DMS53 treated with DMSO at 0.1 percent for 48 hours (cell line): ENCODE measurements around the gene DNAH12.

Experiments
- DNase-seq: peaks from one replicate; lab custom pipeline; 2025; ENCODE audit not compliant: unreplicated experiment; lab: John Stamatoyannopoulos, UW

The DNAH12 gene, protein sequence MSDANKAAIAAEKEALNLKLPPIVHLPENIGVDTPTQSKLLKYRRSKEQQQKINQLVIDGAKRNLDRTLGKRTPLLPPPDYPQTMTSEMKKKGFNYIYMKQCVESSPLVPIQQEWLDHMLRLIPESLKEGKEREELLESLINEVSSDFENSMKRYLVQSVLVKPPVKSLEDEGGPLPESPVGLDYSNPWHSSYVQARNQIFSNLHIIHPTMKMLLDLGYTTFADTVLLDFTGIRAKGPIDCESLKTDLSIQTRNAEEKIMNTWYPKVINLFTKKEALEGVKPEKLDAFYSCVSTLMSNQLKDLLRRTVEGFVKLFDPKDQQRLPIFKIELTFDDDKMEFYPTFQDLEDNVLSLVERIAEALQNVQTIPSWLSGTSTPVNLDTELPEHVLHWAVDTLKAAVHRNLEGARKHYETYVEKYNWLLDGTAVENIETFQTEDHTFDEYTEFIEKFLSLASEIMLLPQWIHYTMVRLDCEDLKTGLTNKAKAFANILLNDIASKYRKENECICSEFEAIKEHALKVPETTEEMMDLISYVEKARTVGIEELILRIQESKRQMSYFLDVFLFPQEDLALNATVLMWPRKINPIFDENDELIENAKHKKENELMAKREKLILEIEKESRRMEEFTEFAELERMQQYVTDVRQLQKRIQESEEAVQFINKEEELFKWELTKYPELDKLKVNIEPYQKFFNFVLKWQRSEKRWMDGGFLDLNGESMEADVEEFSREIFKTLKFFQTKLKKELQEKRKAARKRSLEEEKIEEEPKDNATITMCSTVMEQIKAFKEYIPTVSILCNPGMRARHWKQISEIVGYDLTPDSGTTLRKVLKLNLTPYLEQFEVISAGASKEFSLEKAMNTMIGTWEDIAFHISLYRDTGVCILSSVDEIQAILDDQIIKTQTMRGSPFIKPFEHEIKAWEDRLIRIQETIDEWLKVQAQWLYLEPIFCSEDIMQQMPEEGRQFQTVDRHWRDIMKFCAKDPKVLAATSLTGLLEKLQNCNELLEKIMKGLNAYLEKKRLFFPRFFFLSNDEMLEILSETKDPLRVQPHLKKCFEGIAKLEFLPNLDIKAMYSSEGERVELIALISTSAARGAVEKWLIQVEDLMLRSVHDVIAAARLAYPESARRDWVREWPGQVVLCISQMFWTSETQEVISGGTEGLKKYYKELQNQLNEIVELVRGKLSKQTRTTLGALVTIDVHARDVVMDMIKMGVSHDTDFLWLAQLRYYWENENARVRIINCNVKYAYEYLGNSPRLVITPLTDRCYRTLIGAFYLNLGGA (N-terminal part only)

DNA sequence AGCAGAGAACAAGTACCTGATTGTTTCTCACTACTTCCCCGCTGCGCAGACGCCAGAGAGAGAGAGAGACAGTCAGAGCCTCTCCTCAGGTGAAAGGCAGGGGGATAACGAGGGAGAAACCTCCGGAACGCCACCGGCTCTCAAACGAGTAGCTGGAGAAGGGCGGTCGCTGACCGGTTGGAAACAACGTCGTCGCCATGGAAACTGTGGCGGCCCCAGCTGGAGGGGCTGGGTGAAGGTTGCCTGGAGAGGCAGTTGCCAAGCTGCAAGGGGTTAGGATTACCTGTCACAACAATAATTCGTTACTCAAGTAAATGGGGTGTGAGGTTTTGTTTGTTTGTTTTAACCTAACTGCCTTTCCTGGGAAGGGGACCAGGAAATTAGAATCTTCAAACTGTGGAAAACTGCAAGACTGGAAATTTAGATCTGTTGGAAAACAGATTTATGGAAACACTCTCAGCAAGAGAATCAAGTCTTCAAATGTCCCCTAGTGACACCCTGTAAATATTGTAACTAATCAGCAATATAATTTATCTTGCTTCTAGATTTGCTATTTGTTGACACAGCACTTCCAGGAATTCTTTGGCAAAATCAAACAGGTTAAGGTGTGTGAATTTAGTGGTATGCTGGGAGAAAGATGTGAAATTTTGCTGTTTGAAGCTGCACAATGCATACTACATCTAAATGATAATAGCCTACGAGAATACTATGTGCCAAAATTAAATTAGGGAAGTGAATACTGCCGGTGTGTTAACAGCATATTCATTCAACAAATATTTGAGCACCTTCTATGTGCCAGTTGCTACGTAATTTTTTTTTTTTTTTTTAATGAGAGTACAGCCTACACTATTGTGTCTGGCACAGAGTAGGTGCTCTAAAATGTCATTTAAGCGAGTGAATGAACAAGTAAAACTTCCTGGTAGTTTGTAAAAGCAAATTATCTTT lies at the start of gene DNAH12:
TSS of gene DNAH12 (minus strand) at position 164 of the 945 bp plus-strand sequence. CDS start 1,474 bp downstream, outside the sequence.
- peak; percentile 23 for DNase-seq

DNA sequence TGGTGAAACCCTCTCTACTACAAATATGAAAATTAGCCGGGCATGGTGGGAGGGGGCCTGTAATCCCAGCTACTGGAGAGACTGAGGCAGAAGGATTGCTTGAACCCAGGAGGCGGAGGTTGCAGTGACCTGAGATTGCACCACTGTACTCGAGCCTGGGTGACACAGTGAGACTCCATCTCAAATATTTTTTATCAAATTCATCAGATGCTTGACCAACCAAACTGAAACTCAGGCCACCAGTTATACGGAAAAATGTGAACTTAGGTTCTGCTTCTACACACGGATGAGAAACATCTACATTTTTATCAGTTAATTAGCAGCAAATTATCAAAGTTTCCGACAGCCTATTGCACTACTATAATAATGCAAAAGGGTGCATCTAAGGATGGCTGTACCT lies 48.2 kb upstream of the DNAH12 start:
- DNase-seq: no peak

DNA sequence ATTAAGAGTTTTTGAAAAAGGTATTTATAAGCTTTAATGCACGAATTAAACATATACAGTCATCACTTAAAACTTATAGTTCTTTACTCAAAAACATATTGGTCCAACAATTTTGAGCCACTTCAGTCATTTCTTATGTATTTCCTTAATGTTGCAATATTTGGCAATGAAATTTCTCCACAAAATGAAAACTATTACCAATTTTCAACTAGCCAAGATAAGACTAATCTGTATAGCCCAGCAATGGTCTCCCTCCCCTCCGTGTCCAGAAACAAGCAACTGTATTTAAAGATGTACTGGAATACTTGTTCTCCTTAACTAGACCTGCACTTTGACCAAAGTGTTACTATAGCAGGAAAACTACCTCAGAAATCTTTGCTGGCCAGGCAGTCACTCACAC lies 43.8 kb upstream of the DNAH12 start:
- no peak for DNase-seq

DNA sequence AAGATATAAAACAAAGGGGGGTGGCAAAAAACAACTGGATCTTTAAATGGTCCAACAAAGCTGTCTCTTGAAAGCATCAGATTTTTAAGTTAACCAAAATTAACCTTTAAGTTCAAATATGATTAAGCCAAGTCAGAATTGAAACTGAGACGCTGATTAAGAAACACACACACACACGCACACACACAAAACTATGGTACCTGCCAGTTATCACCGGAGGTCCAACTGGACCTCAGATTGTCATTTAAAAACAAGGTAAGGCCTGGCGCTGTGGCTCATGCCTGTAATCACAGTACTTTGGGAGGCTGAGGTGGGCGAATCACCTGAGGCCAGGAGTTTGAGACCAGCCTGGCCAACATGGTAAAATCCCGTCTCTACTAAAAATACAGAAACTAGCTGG lies 42.6 kb upstream of the DNAH12 start:
- no peak for DNase-seq

DNA sequence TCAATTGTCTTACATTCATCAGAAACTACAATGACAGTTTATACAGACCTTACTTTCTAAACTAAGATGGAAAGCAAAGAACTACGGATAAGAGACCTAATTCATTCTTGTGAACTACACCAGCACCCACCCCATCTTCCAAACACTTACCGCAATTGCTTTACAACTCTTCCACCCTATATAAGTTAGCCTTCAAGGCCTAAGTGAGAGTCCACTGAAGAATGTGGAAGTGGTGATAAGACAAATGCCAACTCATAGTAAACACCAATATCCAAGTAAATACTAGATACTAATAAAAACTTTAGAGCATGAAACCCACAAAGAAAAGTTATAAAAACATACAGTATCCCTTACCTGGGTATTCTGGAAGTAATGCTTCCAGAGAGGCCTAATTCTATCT lies 39.4 kb upstream of the DNAH12 start:
- no peak for DNase-seq

DNA sequence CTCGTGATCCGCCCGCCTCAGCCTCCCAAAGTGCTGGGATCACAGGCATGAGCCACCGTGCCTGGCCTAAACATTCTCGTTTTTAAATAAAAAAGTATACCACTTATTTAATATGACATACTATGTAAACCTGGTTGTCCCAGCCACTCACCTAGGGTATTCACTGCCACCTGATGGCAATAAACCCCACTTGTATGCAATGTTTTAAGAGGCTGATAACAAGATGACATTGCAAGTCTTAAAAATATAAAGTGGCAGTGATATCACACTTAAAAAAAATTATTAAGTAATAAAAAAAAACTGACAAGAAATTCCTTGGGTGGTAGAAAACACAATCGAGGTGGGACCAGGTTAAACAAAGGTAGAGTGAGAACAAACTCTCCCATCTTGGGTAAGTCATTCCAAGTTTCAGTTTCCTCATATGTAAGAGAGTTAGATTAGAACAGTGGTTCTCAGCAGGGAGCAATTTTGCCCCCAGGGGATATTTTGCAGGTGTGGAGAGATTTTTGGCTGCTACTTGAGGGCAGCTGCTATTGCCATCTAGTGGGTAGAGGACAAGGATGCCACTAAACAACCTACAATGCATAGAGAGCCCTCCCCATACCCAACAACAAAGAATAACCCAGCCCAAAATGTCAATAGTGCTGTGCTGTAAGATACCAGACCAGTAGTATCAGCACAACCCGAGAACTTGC lies 38.5 kb upstream of the DNAH12 start:
- no peak for DNase-seq

DNA sequence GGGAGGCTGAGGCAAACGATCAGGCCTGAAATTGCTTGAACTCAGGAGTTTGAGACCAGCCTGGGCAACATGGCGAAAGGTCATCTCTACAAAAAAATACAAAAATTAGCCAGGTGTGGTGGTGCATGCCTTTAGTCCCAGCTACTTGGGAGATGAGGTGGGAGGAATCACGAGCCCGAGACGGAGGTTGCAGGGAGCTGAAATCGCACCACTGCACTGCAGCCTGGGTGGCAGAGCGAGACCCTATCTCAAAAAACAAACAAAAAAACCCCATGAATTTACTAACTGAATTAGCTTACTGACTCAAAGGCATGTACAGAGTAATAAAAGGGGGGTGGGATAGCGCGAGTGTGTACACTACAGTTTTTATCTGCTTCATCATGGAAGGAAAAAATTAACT lies 33.7 kb upstream of the DNAH12 start:
- no peak for DNase-seq

DNA sequence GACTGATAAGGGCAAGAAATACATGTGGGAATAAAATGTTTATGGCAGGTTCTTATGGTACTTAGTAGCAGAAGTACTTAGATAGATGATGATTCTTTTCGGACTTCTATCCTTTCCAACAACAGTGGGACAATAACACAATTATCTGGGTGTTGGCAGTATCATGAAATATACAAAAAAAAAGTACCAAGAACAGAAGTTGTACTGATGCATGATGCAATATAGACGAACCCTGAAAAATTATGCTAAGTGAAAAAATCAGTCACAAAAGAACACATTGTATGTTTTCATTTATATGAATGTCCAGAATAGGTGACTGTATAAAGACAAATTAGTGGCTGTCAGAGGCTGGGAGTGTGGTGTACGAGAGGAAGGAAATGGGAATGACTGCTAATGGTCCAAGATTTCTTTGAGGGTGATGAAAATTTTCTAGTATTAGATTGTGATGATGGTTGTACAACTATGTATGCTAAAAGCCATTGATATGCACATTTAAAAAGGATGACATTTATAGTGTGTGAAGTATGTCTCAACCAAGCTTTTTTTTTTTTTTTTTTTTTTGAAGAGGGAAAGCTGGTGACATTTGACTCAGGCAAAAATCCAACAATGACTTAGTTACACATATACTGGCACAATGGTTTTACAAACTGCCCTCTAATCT lies 32.0 kb upstream of the DNAH12 start:
- DNase-seq: no peak

DNA sequence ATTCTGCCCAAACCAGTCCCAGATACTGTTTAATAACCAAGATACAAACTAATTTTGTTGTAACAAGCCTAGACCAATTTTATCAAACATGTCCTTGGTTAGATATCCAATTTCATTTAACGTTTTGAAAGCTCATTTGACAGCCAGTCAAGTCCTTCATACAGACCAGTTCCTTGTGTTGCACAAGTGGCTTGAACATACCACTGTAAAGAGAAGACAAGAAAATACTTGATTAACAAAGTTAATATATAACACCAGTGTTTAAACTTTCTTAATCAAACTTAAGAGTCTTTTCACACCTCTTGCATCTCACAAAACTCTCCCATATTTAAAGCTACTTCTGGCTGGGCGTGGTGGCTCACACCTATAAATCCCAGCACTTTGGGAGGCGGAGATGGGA lies 28.0 kb upstream of the DNAH12 start:
- DNase-seq: no peak

DNA sequence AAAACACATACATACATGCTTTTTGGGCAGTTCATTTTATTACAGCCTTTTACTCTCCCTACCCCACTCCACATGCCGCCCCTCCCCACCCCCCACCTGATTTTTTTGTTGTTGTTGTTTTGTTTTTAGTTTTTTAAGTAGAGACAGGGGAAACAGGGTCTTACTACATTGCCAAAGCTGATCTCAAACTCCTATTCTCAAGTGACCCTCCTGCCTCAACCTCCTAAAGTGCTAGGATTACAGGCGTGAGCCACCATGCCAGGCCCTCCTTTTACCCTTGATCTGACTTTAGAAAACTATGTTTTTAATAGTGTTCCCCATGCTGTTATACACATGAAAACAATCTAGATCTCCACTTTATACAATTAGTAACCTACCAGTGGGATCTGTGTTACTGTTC lies 26.7 kb upstream of the DNAH12 start:
- DNase-seq: no peak

DNA sequence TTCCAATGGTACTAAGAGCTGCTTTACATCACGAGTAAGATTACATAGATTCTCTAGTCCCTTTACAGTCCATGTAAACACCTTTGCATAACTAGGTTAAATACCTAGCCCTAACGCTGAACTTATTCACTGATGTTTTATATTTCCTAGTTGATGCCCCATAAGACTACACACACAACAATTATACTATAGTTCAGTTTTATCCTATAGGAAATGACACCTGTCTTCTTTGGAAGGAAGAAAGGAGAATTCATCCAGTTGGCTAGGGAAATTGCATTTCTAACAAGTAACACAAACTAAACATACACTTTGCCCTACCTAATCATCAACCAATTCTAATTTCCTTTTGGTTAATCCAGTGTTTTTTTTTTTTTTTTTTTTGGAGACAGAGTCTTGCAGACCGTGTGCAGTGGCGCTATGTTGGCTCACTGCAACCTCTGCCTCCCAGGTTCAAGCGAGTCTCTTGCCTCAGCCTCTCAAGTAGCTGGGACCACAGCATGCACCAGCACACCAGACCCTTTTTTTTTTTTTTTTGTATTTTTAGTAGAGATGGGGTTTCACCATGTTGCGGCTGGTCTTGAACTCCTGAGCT lies 25.8 kb upstream of the DNAH12 start:
- DNase-seq: no peak

DNA sequence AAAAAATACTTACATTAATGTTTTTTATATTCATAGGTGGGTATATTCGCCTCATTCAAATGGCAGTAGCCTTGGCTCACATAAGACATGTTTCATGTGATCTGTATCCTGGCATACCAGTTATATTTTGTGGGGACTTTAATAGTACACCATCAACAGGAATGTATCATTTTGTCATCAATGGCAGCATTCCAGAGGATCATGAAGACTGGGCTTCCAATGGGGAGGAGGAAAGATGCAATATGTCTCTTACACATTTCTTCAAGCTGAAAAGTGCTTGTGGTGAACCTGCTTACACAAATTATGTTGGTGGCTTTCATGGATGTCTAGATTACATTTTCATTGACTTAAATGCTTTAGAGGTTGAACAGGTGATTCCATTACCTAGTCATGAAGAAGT lies 15.4 kb upstream of the DNAH12 start:
- no peak for DNase-seq

DNA sequence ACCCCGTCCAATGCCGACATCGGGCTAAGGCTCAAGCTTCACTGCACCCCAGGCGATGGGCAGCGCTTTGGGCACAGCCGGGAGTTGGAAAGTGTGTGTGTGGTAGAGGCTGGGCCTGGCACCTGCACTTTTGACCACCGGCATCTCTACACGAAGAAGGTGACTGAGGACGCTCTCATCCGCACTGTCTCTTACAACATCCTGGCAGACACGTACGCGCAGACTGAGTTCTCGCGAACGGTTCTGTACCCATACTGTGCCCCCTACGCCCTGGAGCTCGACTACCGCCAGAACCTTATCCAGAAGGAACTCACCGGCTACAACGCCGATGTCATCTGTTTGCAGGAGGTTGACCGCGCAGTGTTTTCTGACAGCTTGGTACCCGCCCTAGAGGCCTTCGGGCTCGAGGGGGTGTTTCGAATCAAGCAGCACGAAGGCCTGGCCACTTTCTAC lies 13.0 kb upstream of the DNAH12 start:
- no peak for DNase-seq

DNA sequence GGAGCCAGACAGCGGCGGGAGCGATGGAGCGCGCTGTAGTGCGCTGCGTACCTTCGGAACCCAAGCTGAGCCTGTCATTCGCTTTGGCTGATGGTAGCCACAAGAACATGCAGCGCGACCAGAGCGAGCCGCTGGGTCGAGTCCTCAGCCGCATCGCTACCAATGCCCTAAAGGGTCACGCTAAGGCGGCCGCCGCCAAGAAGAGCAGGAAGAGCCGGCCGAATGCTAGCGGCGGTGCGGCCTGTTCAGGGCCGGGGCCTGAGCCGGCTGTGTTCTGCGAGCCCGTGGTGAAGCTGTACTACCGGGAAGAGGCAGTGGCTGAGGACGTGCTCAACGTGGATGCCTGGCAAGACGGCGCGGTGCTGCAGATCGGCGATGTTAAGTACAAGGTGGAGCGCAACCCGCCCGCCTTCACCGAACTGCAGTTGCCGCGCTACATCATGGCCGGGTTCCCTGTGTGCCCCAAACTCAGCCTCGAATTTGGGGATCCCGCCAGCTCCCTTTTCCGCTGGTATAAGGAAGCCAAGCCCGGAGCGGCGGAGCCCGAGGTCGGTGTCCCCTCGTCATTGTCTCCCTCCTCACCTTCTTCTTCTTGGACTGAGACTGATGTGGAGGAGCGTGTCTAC lies 12.4 kb upstream of the DNAH12 start:
- no peak for DNase-seq

DNA sequence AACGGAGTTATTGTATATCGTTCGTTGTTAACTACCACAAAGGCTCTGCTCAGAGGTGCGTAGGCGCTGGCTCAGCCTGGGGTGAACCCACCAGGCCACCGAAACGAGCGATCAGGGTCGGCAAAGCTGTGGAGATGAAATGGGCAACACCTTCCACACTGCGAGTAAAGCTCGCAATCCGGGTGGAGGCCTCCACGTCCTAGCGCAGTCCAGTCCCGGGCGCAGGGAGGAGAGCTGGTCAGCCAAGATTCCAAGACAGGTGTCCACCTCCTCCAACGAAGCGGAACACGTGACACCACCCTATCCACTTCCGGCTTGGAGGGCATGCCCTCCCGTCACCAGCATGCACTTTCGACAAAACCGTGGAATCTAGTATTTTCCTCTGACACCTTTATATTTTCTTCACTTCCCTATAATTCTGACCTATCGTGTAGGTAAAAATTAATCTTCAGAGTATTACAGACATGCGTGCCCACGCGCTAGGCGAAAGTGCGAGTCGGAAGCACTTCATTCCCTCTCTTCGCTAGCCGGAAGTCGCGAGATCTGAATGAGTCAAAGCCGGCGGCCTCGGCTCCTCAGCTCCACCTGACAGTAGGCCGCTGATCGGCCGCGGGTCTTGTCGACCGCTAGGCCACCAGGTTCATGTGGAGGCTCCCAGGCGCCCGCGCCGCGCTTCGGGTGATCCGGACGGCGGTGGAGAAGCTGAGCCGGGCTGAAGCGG lies 11.8 kb upstream of the DNAH12 start, which contains the start of gene PDE12:
TSS of gene PDE12 (plus strand) at position 537 of the 721 bp plus-strand sequence. CDS start at position 643, 106 bp downstream.
- DNase-seq: peak; percentile 53

DNA sequence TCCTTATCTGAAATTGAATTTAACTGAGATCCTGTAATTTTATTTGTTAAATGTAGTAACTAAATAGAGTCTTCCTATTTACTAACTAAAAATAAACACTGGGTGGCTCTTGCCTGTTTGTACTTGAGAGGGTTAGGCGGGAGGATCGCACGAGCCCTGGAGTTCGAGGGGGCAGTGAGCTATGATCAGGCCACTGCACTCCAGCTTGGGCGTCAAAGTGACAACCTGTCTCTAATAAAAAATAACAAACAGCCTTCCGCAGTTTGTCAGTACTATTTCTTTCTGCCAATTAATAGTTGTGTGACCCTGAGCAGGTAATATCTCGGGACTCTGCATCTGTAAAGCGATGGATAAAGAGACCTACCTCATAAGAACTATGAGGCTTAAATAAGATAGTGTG lies 11.2 kb upstream of the DNAH12 start:
- DNase-seq: no peak

DNA sequence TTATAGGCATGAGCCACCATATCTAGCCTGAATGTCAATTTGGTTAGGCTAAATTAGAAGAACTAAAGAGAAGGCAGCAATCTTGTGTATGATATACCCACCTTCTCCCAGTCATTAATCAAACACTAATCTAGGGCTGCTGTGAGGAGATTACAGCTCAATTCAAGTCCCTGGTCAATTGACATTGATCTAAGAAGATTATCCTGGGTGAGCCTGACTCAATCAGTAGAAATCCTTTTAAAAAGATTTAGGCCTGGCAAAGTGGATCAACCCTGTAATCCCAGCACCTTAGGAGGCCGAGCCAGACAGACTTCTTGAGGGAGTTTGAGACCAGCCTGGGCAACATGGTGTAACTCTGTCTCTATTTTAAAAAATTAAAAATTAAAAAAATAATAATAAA lies 2.5 kb upstream of the DNAH12 start:
- DNase-seq: no peak
